Upper lobe of right lung (tissue), 1 donor: ENCODE results near the gene MYLK. TPM values are rescaled to one million over a fixed set of nuclear protein-coding genes. Genes with fewer than 3 reads are reported as not detected.
A peak's percentile ranks its signal among the peaks of the same experiment; 100 is the strongest.

ENCODE experiments used
- ATAC-seq: fragments of 200-7000 bp; cut with Tn5 transposase; one replicate; pipeline ENCODE4 v1.9.1; 2020; ENCODE audit warnings: mild to moderate bottlenecking, moderate library complexity
- DNase-seq: peaks from one replicate; pipeline ENCODE4 v3.0.0-alpha.2; 2020
- H3K27ac ChIP-seq: fragments of 200-600 bp; one replicate; pipeline ENCODE4 v1.8.0; 2022
- H3K27me3 ChIP-seq: fragments of 200-600 bp; one replicate; pipeline ENCODE4 v1.8.0; 2022; ENCODE audit warnings: mild to moderate bottlenecking
- H3K36me3 ChIP-seq: fragments of 200-600 bp; one replicate; pipeline ENCODE4 v1.8.0; 2022
- H3K4me1 ChIP-seq: fragments of 200-600 bp; one replicate; pipeline ENCODE4 v1.8.0; 2022
- H3K4me3 ChIP-seq: fragments of 200-600 bp; one replicate; pipeline ENCODE4 v1.8.0; 2022; ENCODE audit warnings: mild to moderate bottlenecking
- H3K9me3 ChIP-seq: fragments of 200-600 bp; one replicate; pipeline ENCODE4 v1.8.0; 2022
- intact Hi-C: fragments of 100-400 bp; cut with DNase I; formaldehyde crosslinking; loops from one replicate; pipeline ENCODE4 v1.11.0; 2022
- total RNA-seq: library from RNA; stranded (reverse); fragmentation: NEBNext Ultra II Directional; extraction: Animal tissue kit (Norgen Biotek cat#: 25700); gene quantifications from one replicate; pipeline ENCODE4 v1.2.1, GENCODE V29; 2021
- TF ChIP-seq, protein P1 (sequence below): fragments of 200-600 bp; IDR thresholded peaks from one replicate; pipeline ENCODE4 v1.8.0; 2022; ENCODE audit warnings: antibody characterized with exemption
- donor health status: DM: no; HTN: yes; CAD: no; lungs with severe emphysema.

MYLK gene
- total RNA-seq, 1 donor from 2014 or later, result 248 TPM

DNA sequence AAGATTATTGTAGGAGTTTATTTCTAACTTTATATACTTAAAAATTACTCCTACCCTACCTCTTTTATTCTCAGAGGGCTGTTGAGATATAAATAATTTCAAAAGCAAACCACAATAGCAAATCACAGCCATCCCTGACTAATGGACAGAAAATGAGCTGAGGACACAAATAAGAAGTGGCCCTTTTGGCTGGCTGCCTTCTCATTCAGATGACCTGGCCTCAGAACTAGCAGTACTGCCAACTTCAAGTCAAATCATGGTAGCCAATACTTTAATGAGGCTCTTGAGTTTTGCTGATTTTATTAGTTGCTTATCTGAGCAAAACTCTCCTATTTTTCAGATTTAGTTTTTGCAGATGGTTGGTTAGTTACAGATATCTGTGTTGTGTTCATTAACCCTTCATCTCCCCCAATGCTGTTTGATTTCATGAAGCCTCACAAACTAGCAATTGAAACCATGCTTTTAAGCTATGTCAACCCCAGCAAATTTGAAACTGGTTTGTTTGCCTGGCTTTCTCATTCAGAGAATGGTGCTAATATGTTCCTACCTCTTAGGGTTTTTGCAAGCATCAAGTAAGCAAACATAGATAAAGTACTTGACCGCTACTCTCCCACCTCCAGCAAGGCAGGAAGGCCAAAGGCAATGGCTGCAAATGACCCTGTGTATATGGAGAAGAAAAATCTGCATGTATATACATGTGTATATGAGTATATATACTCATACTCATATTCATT, 225.8 kb downstream of the MYLK start:
- DNase-seq, result no peak
- ATAC-seq, result peak; percentile 53
- Histone ChIP-seq H3K4me1 (peaks cover 91% of the 10 kb centered on the region), H3K9me3 (no peaks in the 10 kb centered on the region), H3K36me3 (peaks cover 9% of the 10 kb centered on the region), H3K4me3 (no peak overlapping the region), H3K27ac (peak overlapping the region; percentile 80), H3K27me3 (no peaks in the 10 kb centered on the region)
- intact Hi-C loops, result no loop called here
- TF ChIP-seq, protein P1, sequence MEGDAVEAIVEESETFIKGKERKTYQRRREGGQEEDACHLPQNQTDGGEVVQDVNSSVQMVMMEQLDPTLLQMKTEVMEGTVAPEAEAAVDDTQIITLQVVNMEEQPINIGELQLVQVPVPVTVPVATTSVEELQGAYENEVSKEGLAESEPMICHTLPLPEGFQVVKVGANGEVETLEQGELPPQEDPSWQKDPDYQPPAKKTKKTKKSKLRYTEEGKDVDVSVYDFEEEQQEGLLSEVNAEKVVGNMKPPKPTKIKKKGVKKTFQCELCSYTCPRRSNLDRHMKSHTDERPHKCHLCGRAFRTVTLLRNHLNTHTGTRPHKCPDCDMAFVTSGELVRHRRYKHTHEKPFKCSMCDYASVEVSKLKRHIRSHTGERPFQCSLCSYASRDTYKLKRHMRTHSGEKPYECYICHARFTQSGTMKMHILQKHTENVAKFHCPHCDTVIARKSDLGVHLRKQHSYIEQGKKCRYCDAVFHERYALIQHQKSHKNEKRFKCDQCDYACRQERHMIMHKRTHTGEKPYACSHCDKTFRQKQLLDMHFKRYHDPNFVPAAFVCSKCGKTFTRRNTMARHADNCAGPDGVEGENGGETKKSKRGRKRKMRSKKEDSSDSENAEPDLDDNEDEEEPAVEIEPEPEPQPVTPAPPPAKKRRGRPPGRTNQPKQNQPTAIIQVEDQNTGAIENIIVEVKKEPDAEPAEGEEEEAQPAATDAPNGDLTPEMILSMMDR, result no peak

DNA sequence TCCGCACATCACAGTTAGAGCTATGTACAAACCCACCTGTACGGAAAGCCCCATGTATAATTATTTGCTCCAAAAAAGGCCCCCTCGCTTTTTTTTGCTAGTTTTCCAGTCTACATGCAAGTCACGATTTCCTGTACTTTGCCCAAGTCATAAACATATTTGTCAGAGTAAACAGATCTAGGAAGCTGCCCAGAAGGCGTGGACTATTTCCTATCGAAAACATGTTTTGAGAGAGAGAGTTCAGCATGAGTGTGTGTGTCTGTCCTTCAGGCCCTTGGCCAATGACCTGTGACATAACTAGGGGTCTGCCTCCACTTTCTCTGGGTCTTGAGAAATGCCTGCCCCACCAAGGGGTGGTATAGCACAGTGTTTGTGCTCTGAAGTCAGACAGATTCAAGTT, 226.6 kb downstream of the MYLK start:
- H3K36me3 ChIP-seq, result peaks cover 5% of the 10 kb centered on the region
- peak overlapping the region; percentile 80 for H3K27ac ChIP-seq
- no peaks in the 10 kb centered on the region for H3K9me3 ChIP-seq
- no peak for ATAC-seq
- no peaks in the 10 kb centered on the region for H3K27me3 ChIP-seq
- DNase-seq, result no peak
- intact Hi-C loops, result no loop called here
- peaks cover 91% of the 10 kb centered on the region for H3K4me1 ChIP-seq
- TF ChIP-seq, protein P1, result no peak
- no peak overlapping the region for H3K4me3 ChIP-seq

DNA sequence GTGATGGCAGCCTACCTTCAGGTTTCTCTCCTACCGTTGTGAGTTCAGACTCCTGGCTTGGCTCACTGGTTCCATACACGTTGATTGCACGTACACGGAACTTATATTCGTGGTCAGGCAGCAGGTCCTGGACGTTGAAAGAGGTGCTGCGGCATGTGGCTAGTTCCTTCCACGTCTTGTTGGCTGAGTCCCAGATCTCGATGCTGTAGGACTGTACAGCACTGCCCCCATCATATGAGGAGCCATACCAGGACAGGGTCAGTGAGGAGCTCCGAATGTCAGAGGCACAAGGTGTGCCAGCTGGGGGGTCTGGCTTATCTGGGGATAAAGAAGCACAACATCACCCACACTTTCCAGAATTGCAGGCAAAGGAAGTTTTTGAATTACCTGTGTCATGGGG, 227.0 kb downstream of the MYLK start:
- TF ChIP-seq, protein P1, result no peak
- Histone ChIP-seq H3K4me3 (no peak overlapping the region), H3K27me3 (no peaks in the 10 kb centered on the region), H3K4me1 (peaks cover 94% of the 10 kb centered on the region), H3K9me3 (no peaks in the 10 kb centered on the region), H3K27ac (peak overlapping the region; percentile 80), H3K36me3 (peaks cover 5% of the 10 kb centered on the region)
- no peak for DNase-seq
- intact Hi-C loops, result no loop called here
- no peak for ATAC-seq

DNA sequence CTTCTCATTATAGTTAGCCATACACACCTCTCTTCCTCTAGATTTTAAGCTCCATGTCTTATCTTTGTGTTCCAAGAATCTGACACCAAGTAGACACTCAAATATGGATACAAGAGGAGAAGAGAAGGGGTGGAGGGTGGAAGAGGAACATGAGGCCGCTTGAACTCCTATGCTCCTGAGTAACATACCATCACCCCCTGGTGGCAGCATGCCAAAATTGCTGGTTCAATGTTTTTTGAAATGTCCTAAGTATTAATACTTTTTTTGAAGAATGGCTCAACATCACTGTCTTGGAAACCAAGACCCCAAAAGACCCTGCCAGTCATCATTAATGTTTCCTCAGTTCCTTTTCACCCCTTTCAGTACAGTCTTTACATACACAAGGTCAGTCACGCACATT, 227.4 kb downstream of the MYLK start:
- Histone ChIP-seq H3K4me3 (no peak overlapping the region), H3K27me3 (no peaks in the 10 kb centered on the region), H3K9me3 (no peaks in the 10 kb centered on the region), H3K27ac (peak overlapping the region; percentile 80), H3K36me3 (peaks cover 9% of the 10 kb centered on the region), H3K4me1 (peaks cover 89% of the 10 kb centered on the region)
- intact Hi-C loops, result no loop called here
- TF ChIP-seq, protein P1, result no peak
- ATAC-seq (no peak), DNase-seq (no peak)

DNA sequence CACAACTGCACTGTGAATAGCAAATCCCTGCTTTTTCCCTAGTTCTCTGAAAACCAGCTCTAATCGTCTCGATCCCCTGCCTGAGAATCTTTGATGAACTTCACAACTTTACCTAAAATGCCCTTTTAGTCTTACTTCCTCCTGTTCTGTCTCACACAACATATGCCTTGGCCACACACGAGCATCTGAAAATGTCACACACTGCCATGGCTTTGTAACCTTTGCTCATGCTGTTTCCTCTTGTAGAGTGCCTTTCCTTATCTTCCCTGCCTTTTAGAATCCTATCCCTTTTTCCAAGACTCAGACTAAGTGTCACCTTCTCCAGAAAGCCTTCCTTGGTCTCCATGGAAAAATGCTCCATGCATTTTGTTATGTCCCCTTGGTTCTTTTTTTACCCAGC, 227.9 kb downstream of the MYLK start:
- H3K36me3 ChIP-seq, result peaks cover 13% of the 10 kb centered on the region

More for the DNA sequence above, 227.9 kb downstream of the MYLK start:
- ATAC-seq (no peak), DNase-seq (no peak)
- Histone ChIP-seq H3K4me1 (peaks cover 85% of the 10 kb centered on the region), H3K27me3 (no peaks in the 10 kb centered on the region), H3K9me3 (no peaks in the 10 kb centered on the region), H3K27ac (peak overlapping the region; percentile 80), H3K4me3 (no peak overlapping the region)
- TF ChIP-seq, protein P1, result no peak
- intact Hi-C loops, result no loop called here
